Karpas-422 (cell line): ENCODE data around the gene CCDC57. TPM values are rescaled to one million over a fixed set of nuclear protein-coding genes. Genes with fewer than 3 reads are reported as not detected.
"Not testable (repeated sequence)": the region's sequence is repeated elsewhere in the genome, so short reads cannot be mapped to it uniquely, and the experiment has no call there.

Experiments
- DNase-seq: peaks from one replicate; pipeline ENCODE4 v3.0.0-alpha.2; 2015
- H2AFZ ChIP-seq: fragments of 200-600 bp; sonication (generic); 2 replicates; pipeline ENCODE4 v1.6.1; 2014; ENCODE audit warnings: antibody characterized with exemption, low read length, mixed read lengths
- H3K27ac ChIP-seq: fragments of 200-600 bp; sonication (generic); 2 replicates; pipeline ENCODE4 v1.5.1; 2014; ENCODE audit warnings: mild to moderate bottlenecking, low read length, moderate library complexity
- H3K27me3 ChIP-seq: fragments of 200-600 bp; sonication (generic); 2 replicates; pipeline ENCODE4 v1.6.1; 2014; ENCODE audit warnings: low read length, mixed read lengths
- H3K36me3 ChIP-seq: fragments of 200-600 bp; sonication (generic); 2 replicates; pipeline ENCODE4 v1.6.1; 2014; ENCODE audit warnings: low read length, mixed read lengths; ENCODE audit not compliant: insufficient read depth
- H3K4me1 ChIP-seq: fragments of 200-600 bp; sonication (generic); 2 replicates; pipeline ENCODE4 v1.6.1; 2014; ENCODE audit warnings: mild to moderate bottlenecking, low read length, mixed read lengths
- H3K4me2 ChIP-seq: fragments of 200-600 bp; sonication (generic); 2 replicates; pipeline ENCODE4 v1.6.1; 2014; ENCODE audit warnings: low read length, low read depth, mild to moderate bottlenecking; ENCODE audit not compliant: poor library complexity, severe bottlenecking
- H3K4me3 ChIP-seq: fragments of 200-600 bp; sonication (generic); 2 replicates; pipeline ENCODE4 v1.5.1; 2014; ENCODE audit warnings: mild to moderate bottlenecking, antibody characterized with exemption, low read length, mixed read lengths
- H3K79me2 ChIP-seq: fragments of 200-600 bp; sonication (generic); 2 replicates; pipeline ENCODE4 v1.6.1; 2014; ENCODE audit warnings: mild to moderate bottlenecking, low read length, mixed read lengths
- H3K9ac ChIP-seq: fragments of 200-600 bp; sonication (generic); 2 replicates; pipeline ENCODE4 v1.6.0; 2014; ENCODE audit warnings: low read length
- H3K9me2 ChIP-seq: fragments of 200-600 bp; sonication (generic), shearing (Covaris generic); replicated peaks from 2 replicates; pipeline ENCODE4 v1.6.0; 2014; ENCODE audit warnings: mild to moderate bottlenecking, low read length, moderate library complexity; ENCODE audit not compliant: insufficient read depth
- H3K9me3 ChIP-seq: fragments of 300-700, 200-600 bp; sonication (generic); 2 replicates; pipeline ENCODE4 v1.6.1; 2014; ENCODE audit warnings: low read length, mixed read lengths
- H4K20me1 ChIP-seq: fragments of 200-600 bp; sonication (generic); 2 replicates; pipeline ENCODE4 v1.6.1; 2014; ENCODE audit warnings: mild to moderate bottlenecking, antibody characterized with exemption, low read length, low read depth; ENCODE audit not compliant: insufficient read depth
- total RNA-seq: library from RNA; depleted of rRNA; stranded (reverse); fragments of >200 nt; shearing (Covaris generic); gene quantifications from 2 replicates; pipeline ENCODE4 v1.2.3, GENCODE V29; 2014; ENCODE audit warnings: low replicate concordance

Gene CCDC57
- total RNA-seq, 1 experiment from 2014 or later, result 31.3 TPM

- no peak overlapping the region for H3K4me2 ChIP-seq
- no peaks in the 10 kb centered on the region for H3K9me3 ChIP-seq
- H4K20me1 ChIP-seq, result peaks cover 21% of the 10 kb centered on the region
- peaks cover 61% of the 10 kb centered on the region for H3K36me3 ChIP-seq
- no peaks in the 10 kb centered on the region for H3K9me2 ChIP-seq
- peaks cover 44% of the 10 kb centered on the region for H3K79me2 ChIP-seq
- H3K27ac ChIP-seq, result no peak overlapping the region
- H3K9ac ChIP-seq, result no peak overlapping the region
- no peaks in the 10 kb centered on the region for H3K4me1 ChIP-seq
- H3K4me3 ChIP-seq, result no peak overlapping the region
- no peaks in the 10 kb centered on the region for H3K27me3 ChIP-seq
- no peak for DNase-seq
- no peak overlapping the region for H2AFZ ChIP-seq
Observed at GRCh38 chr17:82255402-82255972, 42.8 kb upstream of the CCDC57 start.

DNA sequence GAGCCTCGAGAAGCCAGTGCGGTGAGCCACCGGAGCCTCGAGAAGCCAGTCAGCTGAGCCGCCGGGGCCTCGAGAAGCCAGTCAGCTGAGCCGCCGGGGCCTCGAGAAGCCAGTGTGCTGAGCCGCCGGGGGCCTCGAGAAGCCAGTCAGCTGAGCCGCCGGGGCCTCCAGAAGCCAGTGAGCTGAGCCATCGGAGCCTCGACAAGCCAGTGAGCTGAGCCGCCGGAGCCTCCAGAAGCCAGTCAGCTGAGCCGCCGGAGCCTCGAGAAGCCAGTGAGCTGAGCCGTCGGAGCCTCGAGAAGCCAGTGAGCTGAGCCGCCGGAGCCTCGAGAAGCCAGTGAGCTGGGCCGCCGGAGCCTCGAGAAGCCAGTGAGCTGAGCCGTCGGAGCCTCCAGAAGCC lies 42.1 kb upstream of the CCDC57 start:
- H3K4me3 ChIP-seq, H3K27me3 ChIP-seq, H3K27ac ChIP-seq, H3K4me1 ChIP-seq, DNase-seq, H3K9ac ChIP-seq, H3K9me2 ChIP-seq, H3K4me2 ChIP-seq, H2AFZ ChIP-seq, H3K9me3 ChIP-seq: not testable (repeated sequence)
- Histone ChIP-seq H4K20me1 (peaks cover 27% of the 10 kb centered on the region), H3K36me3 (peaks cover 58% of the 10 kb centered on the region), H3K79me2 (peaks cover 38% of the 10 kb centered on the region)

- H3K9ac ChIP-seq, H3K4me1 ChIP-seq, DNase-seq, H3K4me2 ChIP-seq, H3K9me3 ChIP-seq, H3K9me2 ChIP-seq, H3K27me3 ChIP-seq, H3K4me3 ChIP-seq, H3K27ac ChIP-seq, H2AFZ ChIP-seq: not testable (repeated sequence)
- Histone ChIP-seq H3K79me2 (peaks cover 32% of the 10 kb centered on the region), H3K36me3 (peaks cover 51% of the 10 kb centered on the region), H4K20me1 (peaks cover 24% of the 10 kb centered on the region; the same call in 1 of the 2 replicates)
Observed at GRCh38 chr17:82254096-82254495, 41.5 kb upstream of the CCDC57 start.

DNA sequence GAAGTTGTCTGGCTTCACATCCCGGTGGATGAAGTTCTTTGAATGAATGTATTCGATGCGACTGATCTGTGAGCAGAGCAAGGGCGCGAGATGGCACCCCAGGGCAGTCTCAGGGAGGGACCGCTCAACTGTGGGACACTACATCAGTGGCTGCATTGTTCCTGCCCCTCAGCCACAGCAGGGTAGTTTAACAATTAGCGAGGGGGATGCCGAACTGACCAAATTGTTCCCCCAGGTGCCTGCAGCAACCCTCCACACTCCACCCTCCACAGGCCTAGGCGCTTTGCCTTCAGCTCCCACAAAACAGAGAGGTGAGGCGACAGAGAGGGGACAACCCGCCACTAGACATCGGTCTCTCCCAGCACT lies 40.5 kb upstream of the CCDC57 start:
- H3K79me2 ChIP-seq, result peaks cover 23% of the 10 kb centered on the region
- H3K27ac ChIP-seq, result no peak overlapping the region
- no peaks in the 10 kb centered on the region for H3K9me2 ChIP-seq
- H3K36me3 ChIP-seq, result peaks cover 42% of the 10 kb centered on the region
- DNase-seq, result no peak
- H2AFZ ChIP-seq, result no peak overlapping the region
- H3K4me3 ChIP-seq, result no peak overlapping the region
- H3K4me1 ChIP-seq, result no peaks in the 10 kb centered on the region
- no peak overlapping the region for H3K4me2 ChIP-seq
- H3K27me3 ChIP-seq, result no peaks in the 10 kb centered on the region
- H3K9me3 ChIP-seq, result no peaks in the 10 kb centered on the region
- H4K20me1 ChIP-seq, result peaks cover 24% of the 10 kb centered on the region; the same call in 1 of the 2 replicates
- no peak overlapping the region for H3K9ac ChIP-seq

- Histone ChIP-seq H3K27ac (no peak overlapping the region), H4K20me1 (peaks cover 23% of the 10 kb centered on the region; the same call in 1 of the 2 replicates)
Observed at GRCh38 chr17:82252511-82253178, 40.0 kb upstream of the CCDC57 start.

DNA sequence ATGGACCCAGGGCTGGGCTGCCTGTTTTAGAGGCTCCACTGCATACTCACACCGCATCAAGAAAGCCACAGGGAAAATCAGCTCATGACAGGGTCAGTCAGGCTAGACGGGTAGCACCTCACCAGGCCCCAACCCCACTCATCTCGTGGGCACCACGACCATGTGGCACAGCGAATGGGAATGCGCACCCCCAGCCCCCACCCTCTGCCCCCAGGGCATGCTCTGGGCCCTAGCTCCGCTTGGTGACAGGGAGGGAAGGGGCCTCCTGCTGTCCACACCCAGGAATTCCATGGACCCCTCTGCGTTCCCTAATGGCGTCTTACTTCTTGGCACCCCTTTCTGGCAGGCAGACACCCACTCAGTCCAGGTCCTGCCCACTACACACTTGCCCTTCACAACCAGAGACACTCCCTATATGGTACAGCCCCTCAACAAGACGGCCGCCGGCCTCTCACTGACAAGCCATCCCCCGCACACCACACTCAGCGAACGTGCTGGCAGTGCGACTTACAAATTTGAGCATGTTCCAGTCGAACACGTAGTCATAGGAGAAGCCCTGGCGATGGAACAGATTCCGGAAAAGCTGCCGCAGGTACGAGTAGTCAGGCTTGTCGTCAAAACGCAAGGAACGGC lies 38.3 kb upstream of the CCDC57 start:
- Histone ChIP-seq H4K20me1 (peaks cover 23% of the 10 kb centered on the region), H3K27ac (no peak overlapping the region), H3K27me3 (no peaks in the 10 kb centered on the region), H3K36me3 (peaks cover 35% of the 10 kb centered on the region), H3K4me1 (no peaks in the 10 kb centered on the region), H3K9me2 (no peaks in the 10 kb centered on the region), H2AFZ (no peak overlapping the region), H3K79me2 (peaks cover 7% of the 10 kb centered on the region), H3K4me3 (no peak overlapping the region), H3K9me3 (no peaks in the 10 kb centered on the region), H3K4me2 (no peak overlapping the region), H3K9ac (no peak overlapping the region)
- DNase-seq, result no peak

More at GRCh38 chr17:82252511-82253178, 40.0 kb upstream of the CCDC57 start:
- no peaks in the 10 kb centered on the region for H3K4me1 ChIP-seq
- H3K27me3 ChIP-seq, result no peaks in the 10 kb centered on the region
- H3K79me2 ChIP-seq, result peaks cover 20% of the 10 kb centered on the region
- no peak overlapping the region for H3K9ac ChIP-seq
- no peak overlapping the region for H3K4me2 ChIP-seq
- H2AFZ ChIP-seq, result no peak overlapping the region
- no peak overlapping the region for H3K4me3 ChIP-seq
- H3K9me2 ChIP-seq, result no peaks in the 10 kb centered on the region
- no peaks in the 10 kb centered on the region for H3K9me3 ChIP-seq
- no peak for DNase-seq
- H3K36me3 ChIP-seq, result peaks cover 46% of the 10 kb centered on the region

DNA sequence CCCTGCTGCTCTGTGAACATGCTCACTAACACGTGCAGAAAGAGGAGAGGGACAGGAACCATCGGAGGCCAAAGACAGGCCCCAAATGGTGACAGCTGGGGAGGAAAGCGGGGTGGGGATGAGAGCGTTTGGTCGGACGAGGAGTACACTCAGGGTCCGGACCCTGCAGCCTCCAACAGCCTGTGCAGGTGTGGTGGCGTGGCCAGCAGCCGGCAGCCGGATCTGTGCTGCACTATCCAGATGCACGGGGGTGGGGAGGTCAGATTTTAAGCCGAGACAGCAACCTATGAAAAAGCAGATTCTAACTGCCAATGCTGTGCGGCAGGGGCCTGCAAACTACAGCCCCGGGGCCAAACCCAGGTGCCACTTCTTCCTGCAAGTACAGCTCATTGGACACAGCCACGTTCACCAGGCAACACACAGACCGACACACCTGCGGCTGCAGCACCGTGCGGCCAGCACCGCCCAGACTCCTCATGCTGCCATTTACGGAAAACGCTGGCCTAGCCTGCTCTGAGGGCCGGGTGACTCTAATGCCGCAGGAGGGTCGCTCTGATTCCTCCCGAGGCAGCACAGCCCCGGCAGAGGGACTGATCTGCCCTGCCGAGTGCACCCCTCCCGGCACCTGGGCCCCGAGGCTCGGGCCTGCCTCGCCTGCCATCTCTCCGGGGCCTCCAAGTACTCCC lies 37.4 kb upstream of the CCDC57 start:
- no peaks in the 10 kb centered on the region for H3K79me2 ChIP-seq

More for the DNA sequence above, 37.4 kb upstream of the CCDC57 start:
- H4K20me1 ChIP-seq, result peaks cover 30% of the 10 kb centered on the region
- H3K36me3 ChIP-seq, result peaks cover 26% of the 10 kb centered on the region
- no peak overlapping the region for H3K9ac ChIP-seq
- DNase-seq, result no peak
- no peaks in the 10 kb centered on the region for H3K9me3 ChIP-seq
- no peaks in the 10 kb centered on the region for H3K4me1 ChIP-seq
- H3K4me3 ChIP-seq, result no peak overlapping the region
- H3K27me3 ChIP-seq, result no peaks in the 10 kb centered on the region
- no peak overlapping the region for H2AFZ ChIP-seq
- H3K4me2 ChIP-seq, result no peak overlapping the region
- no peaks in the 10 kb centered on the region for H3K9me2 ChIP-seq
- H3K27ac ChIP-seq, result no peak overlapping the region
